GM12864 (cell line): ENCODE measurements around the gene CATSPER3.
"Not testable (repeated sequence)": the region's sequence is repeated elsewhere in the genome, so short reads cannot be mapped to it uniquely, and the experiment has no call there.

ENCODE experiments used
- DNase-seq: peaks from one replicate; pipeline ENCODE4 v3.0.0-alpha.2; 2011; ENCODE audit warnings: low read depth
- H3K4me3 ChIP-seq: 2 replicates; pipeline ENCODE4 v1.5.1; 2011; ENCODE audit warnings: mild to moderate bottlenecking, low read depth, low read length, control low read depth
- CTCF ChIP-seq: IDR thresholded peaks from 2 replicates; pipeline ENCODE4 v1.5.1; 2011; ENCODE audit warnings: low read depth, mild to moderate bottlenecking, moderate library complexity, low read length, control low read depth, inconsistent platforms; ENCODE audit errors: missing control alignments

Gene CATSPER3

GRCh38 chr5:134989266-134989830 lies 21.6 kb downstream of the CATSPER3 start:
- no peak overlapping the region for H3K4me3 ChIP-seq
- DNase-seq = no peak
- TF ChIP-seq CTCF = no peak

- not testable (repeated sequence) for DNase-seq, H3K4me3 ChIP-seq
Measured at GRCh38 chr5:134990183-134990582, 22.5 kb downstream of the CATSPER3 start.

- TF ChIP-seq CTCF = no peak
- no peak overlapping the region for H3K4me3 ChIP-seq
- no peak for DNase-seq
Measured at GRCh38 chr5:134992148-134992547, 24.4 kb downstream of the CATSPER3 start.

- no peak overlapping the region for H3K4me3 ChIP-seq
- no peak for TF ChIP-seq CTCF
- DNase-seq = no peak
Measured at GRCh38 chr5:134993161-134993560, 25.5 kb downstream of the CATSPER3 start.

- no peak overlapping the region for H3K4me3 ChIP-seq
- no peak for TF ChIP-seq CTCF
- no peak for DNase-seq
Measured at GRCh38 chr5:134994560-134995156, 27.0 kb downstream of the CATSPER3 start.

- no peak overlapping the region for H3K4me3 ChIP-seq
- no peak for TF ChIP-seq CTCF
- no peak for DNase-seq
Measured at GRCh38 chr5:134995850-134996402, 28.2 kb downstream of the CATSPER3 start.

GRCh38 chr5:134997015-134997414 lies 29.3 kb downstream of the CATSPER3 start:
- no peak for DNase-seq
- H3K4me3 ChIP-seq = no peak overlapping the region
- no peak for TF ChIP-seq CTCF

- not testable (repeated sequence) for DNase-seq, H3K4me3 ChIP-seq
Measured at GRCh38 chr5:134998068-134998467, 30.4 kb downstream of the CATSPER3 start.
